GM12878 (cell line): ENCODE data around the gene DDX39B. TPM values are rescaled to one million over a fixed set of nuclear protein-coding genes. Genes with fewer than 3 reads are reported as not detected.

ENCODE experiments used
- ATAC-seq: fragments of 200-7000 bp; cut with Tn5 transposase; 3 replicates; pipeline ENCODE4 v1.9.1; 2020; ENCODE audit warnings: mild to moderate bottlenecking, moderate library complexity
- BruUV-seq: library from RNA; stranded (reverse); fragments of 400-500 nt; replicated peaks from 2 replicates; lab custom pipeline; 2021; lab: Mats Ljungman, UMichigan
- CTCF ChIA-PET: fragments of 300-600 bp; sonication (Branson Sonifier 250); formaldehyde crosslinking; extraction: SDS; loops from one replicate; lab custom pipeline; 2021; ENCODE audit warnings: inconsistent platforms; lab: Yijun Ruan, JAX
- POLR2A ChIA-PET: fragments of 350-600 bp; formaldehyde crosslinking; extraction: SDS; loops from one replicate; lab custom pipeline; 2021; ENCODE audit warnings: inconsistent platforms; lab: Charles Lee
- RAD21 ChIA-PET: fragments of 300-600 bp; sonication (Branson Sonifier 250); formaldehyde crosslinking; loops from one replicate; lab custom pipeline; 2023; ENCODE audit warnings: antibody characterized with exemption; ENCODE audit not compliant: unreplicated experiment; lab: Charles Lee
- SMC1A ChIA-PET: fragments of 300-600 bp; sonication (Branson Sonifier 250); formaldehyde crosslinking; loops from one replicate; lab custom pipeline; 2023; ENCODE audit not compliant: unreplicated experiment, uncharacterized antibody; lab: Charles Lee
- DNase-seq: peaks from one replicate; pipeline ENCODE4 v3.0.0-alpha.2; 2011; ENCODE audit warnings: low read depth, low spot score
- FAIRE-seq: peaks from 3 replicates; lab custom pipeline; 2011; peaks lifted over from hg19 to GRCh38; lab: Jason Lieb, UNC
- H2AFZ ChIP-seq: 2 replicates; pipeline ENCODE4 v1.6.0; 2011; ENCODE audit warnings: low read depth, low read length, control low read depth; ENCODE audit not compliant: control insufficient read depth
- H3K27ac ChIP-seq: 2 replicates; pipeline ENCODE4 v1.5.1; 2011; ENCODE audit warnings: control low read depth; ENCODE audit not compliant: control insufficient read depth, insufficient read depth
- H3K27me3 ChIP-seq, 2 experiments: replicated peaks in 1 of 2; 2 replicates each; pipeline versions ENCODE4 v1.6.0 to v1.6.1; 2011; ENCODE audit warnings: low read length in 1 of 2; ENCODE audit not compliant: control insufficient read depth in 2 of 2, insufficient read depth in 2 of 2
- H3K36me3 ChIP-seq, 2 experiments: 2 replicates each; pipeline ENCODE4 v1.5.1; 2011; ENCODE audit warnings: low read length in 1 of 2; ENCODE audit not compliant: control insufficient read depth in 2 of 2, insufficient read depth in 2 of 2
- H3K4me1 ChIP-seq: 2 replicates; pipeline ENCODE4 v1.6.1; 2011; ENCODE audit warnings: mild to moderate bottlenecking, low read length, moderate library complexity, mixed read lengths; ENCODE audit not compliant: control insufficient read depth, insufficient read depth
- H3K4me2 ChIP-seq: 2 replicates; pipeline ENCODE4 v1.6.0; 2011; ENCODE audit warnings: control low read depth; ENCODE audit not compliant: control insufficient read depth, insufficient read depth
- H3K4me3 ChIP-seq: fragments of 200-600 bp; sonication (generic); 2 replicates; pipeline ENCODE4 v1.5.1; 2016
- H3K79me2 ChIP-seq: 2 replicates; pipeline ENCODE4 v1.6.0; 2011; ENCODE audit warnings: low read length; ENCODE audit not compliant: control insufficient read depth, insufficient read depth
- H3K9ac ChIP-seq: 2 replicates; pipeline ENCODE4 v1.8.0; 2011; ENCODE audit warnings: low read length, control low read depth, mixed read lengths; ENCODE audit not compliant: control insufficient read depth, insufficient read depth
- H3K9me3 ChIP-seq: replicated peaks from 3 replicates; pipeline ENCODE4 v1.5.1; 2011; ENCODE audit warnings: mild to moderate bottlenecking, low read length; ENCODE audit not compliant: control insufficient read depth, insufficient read depth
- H4K20me1 ChIP-seq: 2 replicates; pipeline ENCODE4 v1.6.0; 2011; ENCODE audit not compliant: control insufficient read depth, insufficient read depth
- BHLHE40 ChIP-seq, 2 experiments: fragments of 450-650 bp in 1 of 2; IDR thresholded peaks; 2 replicates each; pipeline ENCODE4 v1.6.1; 2011 to 2017; ENCODE audit warnings: low read depth in 2 of 2, borderline replicate concordance in 1 of 2, improper control_type of control experiment in 1 of 2, low read length in 1 of 2, mild to moderate bottlenecking in 1 of 2
- CBFB ChIP-seq: IDR thresholded peaks from 2 replicates; pipeline ENCODE4 v1.6.1; 2016; ENCODE audit warnings: antibody characterized with exemption, low read depth
- ZNF24 ChIP-seq: fragments of 450-650 bp; IDR thresholded peaks from 2 replicates; pipeline ENCODE4 v1.6.1; 2017; ENCODE audit warnings: antibody characterized with exemption, mild to moderate bottlenecking
- ZNF622 ChIP-seq: fragments of 450-650 bp; IDR thresholded peaks from 2 replicates; pipeline ENCODE4 v1.6.1; 2017; ENCODE audit warnings: mild to moderate bottlenecking, inconsistent platforms
- WGBS: methylation state at CpG from one replicate; pipeline ENCODE4 v1.1.6; 2016; ENCODE audit warnings: low lambda C conversion rate; ENCODE audit not compliant: insufficient replicate concordance, insufficient coverage; ENCODE audit errors: missing lambda C conversion rate; 5-methylcytosine and 5-hydroxymethylcytosine counted together
- in situ Hi-C: fragments of 300-500 bp; cut with MboI; formaldehyde crosslinking; loops from 9 replicates; pipeline ENCODE4 v1.14.3; 2018; ENCODE audit warnings: mixed read lengths
- intact Hi-C: fragments of 100-400 bp; cut with micrococcal nuclease; formaldehyde crosslinking; loops from one replicate; pipeline ENCODE4 v1.14.2; 2022; ENCODE audit not compliant: unreplicated experiment
- polyA plus RNA-seq, 11 experiments: library from polyadenylated mRNA; depleted of rRNA in 4 of 11; unstranded in 6 of 11; stranded (reverse) in 5 of 11; fragments of >200 nt; fragmentation: Nextera tagmentation in 4 of 11; fragmentation: Illumina TruSeq in 1 of 11; extraction: Ambion mirVana in 4 of 11; extraction: Trizol in 1 of 11; gene quantifications; 1 replicate in 1 of 11; 2 replicates in 10 of 11; pipeline versions ENCODE4 v1.2.1 to v1.2.3, GENCODE V29; 2011 to 2016; ENCODE audit warnings: inconsistent platforms in 2 of 11, missing spikeins in 2 of 11, low read depth in 1 of 11
- total RNA-seq, 4 experiments: library from RNA; depleted of rRNA in 3 of 4; stranded (reverse); fragments of >200 nt in 3 of 4; fragmentation: Illumina TruSeq in 1 of 4; extraction: Trizol in 1 of 4; gene quantifications; 2 replicates each; pipeline versions ENCODE4 v1.2.1 to v1.2.3, GENCODE V29; 2013 to 2021
- TF ChIP-seq, protein P1 (sequence below): fragments of 450-650 bp; IDR thresholded peaks from 2 replicates; pipeline ENCODE4 v1.6.1; 2016; ENCODE audit warnings: mild to moderate bottlenecking, moderate library complexity, borderline replicate concordance
- TF ChIP-seq, protein P2 (sequence below): IDR thresholded peaks from 2 replicates; pipeline ENCODE4 v1.6.1; 2011; ENCODE audit warnings: low read depth, mild to moderate bottlenecking, low read length, moderate library complexity, borderline replicate concordance; ENCODE audit errors: extremely low read depth
- TF ChIP-seq, protein P3 (sequence below): fragments of 450-650 bp; IDR thresholded peaks from 2 replicates; pipeline ENCODE4 v1.6.1; 2016; ENCODE audit warnings: mild to moderate bottlenecking
- TF ChIP-seq, protein P4 (sequence below): IDR thresholded peaks from 2 replicates; pipeline ENCODE4 v1.6.1; 2011; ENCODE audit warnings: borderline replicate concordance, low read depth, mild to moderate bottlenecking, moderate library complexity, mixed read lengths, low read length; ENCODE audit not compliant: insufficient read depth; ENCODE audit errors: extremely low read length
- TF ChIP-seq, protein P5 (sequence below): fragments of 450-650 bp; IDR thresholded peaks from 2 replicates; pipeline ENCODE4 v1.6.1; 2017; ENCODE audit warnings: low read depth, mild to moderate bottlenecking, moderate library complexity

DDX39B gene
- total and polyA plus RNA-seq, 10 of the 15 experiments (the other 5 are each of a cell fraction or from before 2014, with no cell fraction given), result 271 to 661 (median 330) TPM

- TF ChIP-seq, protein P1, sequence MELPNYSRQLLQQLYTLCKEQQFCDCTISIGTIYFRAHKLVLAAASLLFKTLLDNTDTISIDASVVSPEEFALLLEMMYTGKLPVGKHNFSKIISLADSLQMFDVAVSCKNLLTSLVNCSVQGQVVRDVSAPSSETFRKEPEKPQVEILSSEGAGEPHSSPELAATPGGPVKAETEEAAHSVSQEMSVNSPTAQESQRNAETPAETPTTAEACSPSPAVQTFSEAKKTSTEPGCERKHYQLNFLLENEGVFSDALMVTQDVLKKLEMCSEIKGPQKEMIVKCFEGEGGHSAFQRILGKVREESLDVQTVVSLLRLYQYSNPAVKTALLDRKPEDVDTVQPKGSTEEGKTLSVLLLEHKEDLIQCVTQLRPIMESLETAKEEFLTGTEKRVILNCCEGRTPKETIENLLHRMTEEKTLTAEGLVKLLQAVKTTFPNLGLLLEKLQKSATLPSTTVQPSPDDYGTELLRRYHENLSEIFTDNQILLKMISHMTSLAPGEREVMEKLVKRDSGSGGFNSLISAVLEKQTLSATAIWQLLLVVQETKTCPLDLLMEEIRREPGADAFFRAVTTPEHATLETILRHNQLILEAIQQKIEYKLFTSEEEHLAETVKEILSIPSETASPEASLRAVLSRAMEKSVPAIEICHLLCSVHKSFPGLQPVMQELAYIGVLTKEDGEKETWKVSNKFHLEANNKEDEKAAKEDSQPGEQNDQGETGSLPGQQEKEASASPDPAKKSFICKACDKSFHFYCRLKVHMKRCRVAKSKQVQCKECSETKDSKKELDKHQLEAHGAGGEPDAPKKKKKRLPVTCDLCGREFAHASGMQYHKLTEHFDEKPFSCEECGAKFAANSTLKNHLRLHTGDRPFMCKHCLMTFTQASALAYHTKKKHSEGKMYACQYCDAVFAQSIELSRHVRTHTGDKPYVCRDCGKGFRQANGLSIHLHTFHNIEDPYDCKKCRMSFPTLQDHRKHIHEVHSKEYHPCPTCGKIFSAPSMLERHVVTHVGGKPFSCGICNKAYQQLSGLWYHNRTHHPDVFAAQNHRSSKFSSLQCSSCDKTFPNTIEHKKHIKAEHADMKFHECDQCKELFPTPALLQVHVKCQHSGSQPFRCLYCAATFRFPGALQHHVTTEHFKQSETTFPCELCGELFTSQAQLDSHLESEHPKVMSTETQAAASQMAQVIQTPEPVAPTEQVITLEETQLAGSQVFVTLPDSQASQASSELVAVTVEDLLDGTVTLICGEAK, result no peak
- TF ChIP-seq CBFB, result no peak
- TF ChIP-seq, all 136 proteins: peak for 0
Measured at GRCh38 chr6:31513456-31514165, 28.2 kb downstream of the DDX39B start (continued).

DNA sequence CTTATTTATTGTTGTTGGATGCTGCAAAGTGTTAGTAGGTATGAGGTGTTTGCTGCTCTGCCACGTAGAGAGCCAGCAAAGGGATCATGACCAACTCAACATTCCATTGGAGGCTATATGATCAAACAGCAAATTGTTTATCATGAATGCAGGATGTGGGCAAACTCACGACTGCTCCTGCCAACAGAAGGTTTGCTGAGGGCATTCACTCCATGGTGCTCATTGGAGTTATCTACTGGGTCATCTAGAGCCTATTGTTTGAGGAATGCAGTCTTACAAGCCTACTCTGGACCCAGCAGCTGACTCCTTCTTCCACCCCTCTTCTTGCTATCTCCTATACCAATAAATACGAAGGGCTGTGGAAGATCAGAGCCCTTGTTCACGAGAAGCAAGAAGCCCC is 31.8 kb downstream of the DDX39B start:
- TSS peak; percentile 27 for BruUV-seq

More for the DNA sequence above, 31.8 kb downstream of the DDX39B start:
- H4K20me1 ChIP-seq, result no peaks in the 10 kb centered on the region
- peaks cover 35 to 47% of the 10 kb centered on the region in 2 experiments for H3K36me3 ChIP-seq
- H3K9ac ChIP-seq, result no peak overlapping the region
- no peak for DNase-seq
- ChIA-PET POLR2A (no interaction called here), SMC1A (no interaction called here), RAD21 (no interaction called here), CTCF (no interaction called here)
- peaks cover 6% of the 10 kb centered on the region for H3K79me2 ChIP-seq
- no peaks in the 10 kb centered on the region for H3K27me3 ChIP-seq
- TF ChIP-seq, protein P2, sequence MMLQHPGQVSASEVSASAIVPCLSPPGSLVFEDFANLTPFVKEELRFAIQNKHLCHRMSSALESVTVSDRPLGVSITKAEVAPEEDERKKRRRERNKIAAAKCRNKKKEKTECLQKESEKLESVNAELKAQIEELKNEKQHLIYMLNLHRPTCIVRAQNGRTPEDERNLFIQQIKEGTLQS, result no peak
- TF ChIP-seq, protein P3, sequence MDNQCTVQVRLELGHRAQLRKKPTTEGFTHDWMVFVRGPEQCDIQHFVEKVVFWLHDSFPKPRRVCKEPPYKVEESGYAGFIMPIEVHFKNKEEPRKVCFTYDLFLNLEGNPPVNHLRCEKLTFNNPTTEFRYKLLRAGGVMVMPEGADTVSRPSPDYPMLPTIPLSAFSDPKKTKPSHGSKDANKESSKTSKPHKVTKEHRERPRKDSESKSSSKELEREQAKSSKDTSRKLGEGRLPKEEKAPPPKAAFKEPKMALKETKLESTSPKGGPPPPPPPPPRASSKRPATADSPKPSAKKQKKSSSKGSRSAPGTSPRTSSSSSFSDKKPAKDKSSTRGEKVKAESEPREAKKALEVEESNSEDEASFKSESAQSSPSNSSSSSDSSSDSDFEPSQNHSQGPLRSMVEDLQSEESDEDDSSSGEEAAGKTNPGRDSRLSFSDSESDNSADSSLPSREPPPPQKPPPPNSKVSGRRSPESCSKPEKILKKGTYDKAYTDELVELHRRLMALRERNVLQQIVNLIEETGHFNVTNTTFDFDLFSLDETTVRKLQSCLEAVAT, result no peak
- TF ChIP-seq, protein P4, sequence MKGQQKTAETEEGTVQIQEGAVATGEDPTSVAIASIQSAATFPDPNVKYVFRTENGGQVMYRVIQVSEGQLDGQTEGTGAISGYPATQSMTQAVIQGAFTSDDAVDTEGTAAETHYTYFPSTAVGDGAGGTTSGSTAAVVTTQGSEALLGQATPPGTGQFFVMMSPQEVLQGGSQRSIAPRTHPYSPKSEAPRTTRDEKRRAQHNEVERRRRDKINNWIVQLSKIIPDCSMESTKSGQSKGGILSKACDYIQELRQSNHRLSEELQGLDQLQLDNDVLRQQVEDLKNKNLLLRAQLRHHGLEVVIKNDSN, result no peak
- TF ChIP-seq BHLHE40 (IDR thresholded peaks at IDR 0.05; ENCODE audit: borderline replicate concordance in 1 of 2, low read depth in 2 of 2, low read length in 1 of 2), result no peak
- no peak for TF ChIP-seq ZNF622
- no peak for TF ChIP-seq ZNF24
- TF ChIP-seq, protein P5, sequence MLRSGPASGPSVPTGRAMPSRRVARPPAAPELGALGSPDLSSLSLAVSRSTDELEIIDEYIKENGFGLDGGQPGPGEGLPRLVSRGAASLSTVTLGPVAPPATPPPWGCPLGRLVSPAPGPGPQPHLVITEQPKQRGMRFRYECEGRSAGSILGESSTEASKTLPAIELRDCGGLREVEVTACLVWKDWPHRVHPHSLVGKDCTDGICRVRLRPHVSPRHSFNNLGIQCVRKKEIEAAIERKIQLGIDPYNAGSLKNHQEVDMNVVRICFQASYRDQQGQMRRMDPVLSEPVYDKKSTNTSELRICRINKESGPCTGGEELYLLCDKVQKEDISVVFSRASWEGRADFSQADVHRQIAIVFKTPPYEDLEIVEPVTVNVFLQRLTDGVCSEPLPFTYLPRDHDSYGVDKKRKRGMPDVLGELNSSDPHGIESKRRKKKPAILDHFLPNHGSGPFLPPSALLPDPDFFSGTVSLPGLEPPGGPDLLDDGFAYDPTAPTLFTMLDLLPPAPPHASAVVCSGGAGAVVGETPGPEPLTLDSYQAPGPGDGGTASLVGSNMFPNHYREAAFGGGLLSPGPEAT, result no peak
- H3K9me3 ChIP-seq, result no peaks in the 10 kb centered on the region
- no peak for ATAC-seq
- no peak overlapping the region for H2AFZ ChIP-seq
- no peaks in the 10 kb centered on the region for H3K4me1 ChIP-seq
- no peak for FAIRE-seq
- no peak overlapping the region for H3K27ac ChIP-seq
- no peak overlapping the region for H3K4me2 ChIP-seq
- in situ Hi-C loops, result no loop called here
- 75% methylated on average over 4 of the region's 4 CpGs for WGBS
- no peak overlapping the region for H3K4me3 ChIP-seq
- intact Hi-C loops, result no loop called here
